DOHH2 (cell line): ENCODE results near the gene EBF3.

ENCODE experiments used
- H3F3A ChIP-seq: fragments of 200-600 bp; sonication (generic), shearing (Covaris generic); 2 replicates; pipeline ENCODE4 v1.6.0; 2016; ENCODE audit warnings: antibody characterized with exemption, mild to moderate bottlenecking; ENCODE audit not compliant: control insufficient read depth, insufficient read depth
- H3K27ac ChIP-seq: fragments of 200-600 bp; sonication (generic); 2 replicates; pipeline ENCODE4 v1.5.1; 2014; ENCODE audit warnings: low read depth, mild to moderate bottlenecking, low read length, moderate library complexity
- H3K27me3 ChIP-seq: fragments of 200-600 bp; sonication (generic); 2 replicates; pipeline ENCODE4 v1.6.1; 2014; ENCODE audit warnings: mild to moderate bottlenecking, low read length, mixed read lengths; ENCODE audit not compliant: control insufficient read depth
- H3K36me3 ChIP-seq: fragments of 200-600 bp; sonication (generic); 2 replicates; pipeline ENCODE4 v1.6.1; 2014; ENCODE audit warnings: mild to moderate bottlenecking, low read length, moderate library complexity, mixed read lengths; ENCODE audit not compliant: control insufficient read depth
- H3K4me1 ChIP-seq: fragments of 200-600 bp; sonication (generic); 2 replicates; pipeline ENCODE4 v1.6.1; 2014; ENCODE audit warnings: mild to moderate bottlenecking, low read length, mixed read lengths; ENCODE audit not compliant: control insufficient read depth
- H3K4me2 ChIP-seq: fragments of 200-600 bp; sonication (generic); 2 replicates; pipeline ENCODE4 v1.6.0; 2014; ENCODE audit warnings: mild to moderate bottlenecking, low read length, moderate library complexity
- H3K4me3 ChIP-seq: fragments of 200-600 bp; sonication (generic); 2 replicates; pipeline ENCODE4 v1.5.1; 2014; ENCODE audit warnings: mild to moderate bottlenecking, low read length, mixed read lengths
- H3K79me2 ChIP-seq: fragments of 200-600 bp; sonication (generic); 2 replicates; pipeline ENCODE4 v1.6.1; 2014; ENCODE audit warnings: mild to moderate bottlenecking, low read length, mixed read lengths; ENCODE audit not compliant: control insufficient read depth
- H3K9me2 ChIP-seq: fragments of 200-600 bp; sonication (generic); replicated peaks from 2 replicates; pipeline ENCODE4 v1.6.1; 2014; ENCODE audit warnings: mild to moderate bottlenecking, low read length, mixed read lengths; ENCODE audit not compliant: control insufficient read depth
- H3K9me3 ChIP-seq: fragments of 200-600 bp; sonication (generic); 2 replicates; pipeline ENCODE4 v1.6.1; 2014; ENCODE audit warnings: antibody characterized with exemption, low read length, mixed read lengths; ENCODE audit not compliant: control insufficient read depth, insufficient read depth
- H4K20me1 ChIP-seq: fragments of 200-600 bp; sonication (generic); 2 replicates; pipeline ENCODE4 v1.6.0; 2014; ENCODE audit warnings: low read depth, mild to moderate bottlenecking, antibody characterized with exemption, low read length, moderate library complexity; ENCODE audit not compliant: control insufficient read depth, insufficient read depth
- EZH2phosphoT487 ChIP-seq: fragments of 200-600 bp; sonication (generic); IDR thresholded peaks from 2 replicates; pipeline ENCODE4 v1.6.1; 2017; ENCODE audit warnings: borderline replicate concordance, mild to moderate bottlenecking, antibody characterized with exemption, low read length, moderate library complexity, mixed read lengths
- TF ChIP-seq, protein P1 (sequence below): fragments of 200-600 bp; sonication (generic); IDR thresholded peaks from one replicate; pipeline ENCODE4 v1.5.1; 2014; ENCODE audit warnings: antibody characterized with exemption, mild to moderate bottlenecking, low read depth, low read length; ENCODE audit not compliant: poor library complexity, severe bottlenecking

Gene EBF3

DNA sequence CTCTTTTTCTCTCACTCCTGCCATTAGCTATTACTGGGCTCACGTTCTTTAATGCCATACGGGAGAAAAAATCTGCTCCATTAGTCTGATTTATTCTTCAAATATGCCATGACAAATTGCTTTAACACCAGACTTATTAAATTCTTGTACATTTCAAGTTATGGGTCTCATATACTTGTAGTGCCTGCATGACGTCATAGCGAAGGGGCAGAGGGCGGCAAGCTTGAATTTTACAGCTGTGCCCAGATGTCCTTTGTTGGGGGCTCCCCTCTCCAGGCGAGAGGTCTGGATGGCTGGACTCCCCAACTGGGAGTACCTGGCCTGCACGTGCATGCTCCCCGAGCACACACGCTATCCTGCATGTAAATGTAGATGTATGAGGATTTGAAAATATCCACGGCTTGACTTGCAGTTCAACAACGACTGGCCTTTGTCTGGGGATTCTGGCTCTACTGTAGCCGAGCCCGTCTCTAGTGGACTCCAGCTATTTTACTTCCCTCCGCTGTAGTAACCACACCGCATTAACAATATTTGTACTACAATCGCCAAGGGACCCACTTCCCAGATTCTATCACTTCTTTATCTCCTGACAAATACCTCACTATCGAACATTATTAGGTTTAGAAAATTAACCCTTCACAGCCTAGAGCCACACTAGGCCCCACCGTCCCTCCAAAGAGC lies 79.5 kb downstream of the EBF3 start:
- peaks cover 5% of the 10 kb centered on the region for H3K27me3 ChIP-seq
- H3K27ac ChIP-seq = no peak overlapping the region
- no peaks in the 10 kb centered on the region for H3K79me2 ChIP-seq
- no peak overlapping the region for H3K4me3 ChIP-seq
- no peak overlapping the region for H3K4me2 ChIP-seq
- no peaks in the 10 kb centered on the region for H3K4me1 ChIP-seq
- TF ChIP-seq, protein P1, sequence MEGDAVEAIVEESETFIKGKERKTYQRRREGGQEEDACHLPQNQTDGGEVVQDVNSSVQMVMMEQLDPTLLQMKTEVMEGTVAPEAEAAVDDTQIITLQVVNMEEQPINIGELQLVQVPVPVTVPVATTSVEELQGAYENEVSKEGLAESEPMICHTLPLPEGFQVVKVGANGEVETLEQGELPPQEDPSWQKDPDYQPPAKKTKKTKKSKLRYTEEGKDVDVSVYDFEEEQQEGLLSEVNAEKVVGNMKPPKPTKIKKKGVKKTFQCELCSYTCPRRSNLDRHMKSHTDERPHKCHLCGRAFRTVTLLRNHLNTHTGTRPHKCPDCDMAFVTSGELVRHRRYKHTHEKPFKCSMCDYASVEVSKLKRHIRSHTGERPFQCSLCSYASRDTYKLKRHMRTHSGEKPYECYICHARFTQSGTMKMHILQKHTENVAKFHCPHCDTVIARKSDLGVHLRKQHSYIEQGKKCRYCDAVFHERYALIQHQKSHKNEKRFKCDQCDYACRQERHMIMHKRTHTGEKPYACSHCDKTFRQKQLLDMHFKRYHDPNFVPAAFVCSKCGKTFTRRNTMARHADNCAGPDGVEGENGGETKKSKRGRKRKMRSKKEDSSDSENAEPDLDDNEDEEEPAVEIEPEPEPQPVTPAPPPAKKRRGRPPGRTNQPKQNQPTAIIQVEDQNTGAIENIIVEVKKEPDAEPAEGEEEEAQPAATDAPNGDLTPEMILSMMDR = no peak
- TF ChIP-seq EZH2phosphoT487 = no peak
- no peaks in the 10 kb centered on the region for H4K20me1 ChIP-seq
- no peaks in the 10 kb centered on the region for H3F3A ChIP-seq
- no peaks in the 10 kb centered on the region for H3K9me2 ChIP-seq
- no peaks in the 10 kb centered on the region for H3K9me3 ChIP-seq
- H3K36me3 ChIP-seq = no peaks in the 10 kb centered on the region

DNA sequence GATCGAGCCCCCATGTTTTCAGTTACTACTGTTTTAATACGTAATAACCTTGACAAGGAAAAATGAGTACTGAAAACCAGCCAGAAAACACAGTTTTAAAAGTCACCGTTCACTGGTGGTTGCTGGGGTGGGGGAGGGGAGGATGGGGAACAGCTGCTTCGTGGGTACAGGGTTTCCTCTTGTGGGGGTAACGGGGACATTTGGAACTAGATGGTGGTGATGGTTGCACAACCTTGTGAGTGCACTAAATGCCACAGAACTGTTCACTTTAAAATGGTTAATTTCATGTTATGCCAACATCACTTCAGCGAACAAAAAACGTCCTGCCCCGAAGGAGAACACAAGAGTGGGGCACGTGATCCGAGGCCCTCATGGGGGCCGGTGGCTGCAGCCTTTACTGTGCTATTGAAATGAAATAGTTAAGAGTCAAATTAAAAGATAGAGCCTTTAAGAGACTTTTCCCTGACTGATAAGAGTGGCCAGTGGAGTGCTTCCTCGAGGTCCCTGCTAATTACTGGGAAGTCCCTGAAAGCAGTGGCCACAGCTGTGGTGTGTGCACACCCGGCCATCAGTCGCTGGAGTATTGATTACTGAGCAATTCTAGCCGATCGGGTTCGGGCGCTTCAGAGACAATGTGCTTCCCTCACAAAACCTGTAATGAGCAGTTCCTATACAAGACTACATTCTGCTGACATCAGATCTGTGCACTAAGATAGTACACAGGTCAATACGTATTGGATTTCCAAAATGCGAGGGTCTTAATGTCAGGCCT lies 80.3 kb downstream of the EBF3 start:
- Histone ChIP-seq H3F3A (no peaks in the 10 kb centered on the region), H3K27ac (no peak overlapping the region), H3K27me3 (peaks cover 5% of the 10 kb centered on the region), H4K20me1 (no peaks in the 10 kb centered on the region), H3K9me2 (no peaks in the 10 kb centered on the region), H3K79me2 (no peaks in the 10 kb centered on the region), H3K9me3 (no peaks in the 10 kb centered on the region), H3K4me2 (no peak overlapping the region), H3K4me3 (no peak overlapping the region), H3K36me3 (no peaks in the 10 kb centered on the region), H3K4me1 (no peaks in the 10 kb centered on the region)
- no peak for TF ChIP-seq EZH2phosphoT487
- TF ChIP-seq, protein P1 = no peak

DNA sequence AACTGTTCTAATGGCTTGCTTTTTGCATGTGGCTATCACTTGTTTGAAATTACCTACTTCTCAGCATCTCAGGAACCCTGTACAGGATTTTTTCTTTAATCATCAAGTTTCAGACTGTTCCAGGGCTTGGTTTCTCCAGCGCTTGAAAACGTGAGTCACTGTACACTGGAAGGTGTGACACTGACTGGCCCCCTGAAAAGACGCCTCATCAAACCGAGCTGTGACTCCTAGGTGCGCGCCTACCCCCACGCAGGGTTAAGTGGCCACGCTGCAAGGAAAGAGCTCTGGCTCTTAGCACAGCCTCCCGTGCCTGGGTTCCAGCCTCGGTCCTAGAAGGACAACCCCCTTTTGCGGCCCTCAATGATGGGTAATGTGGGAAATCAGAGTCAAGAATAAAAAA lies 81.0 kb downstream of the EBF3 start:
- Histone ChIP-seq H3K27ac (no peak overlapping the region), H3F3A (no peaks in the 10 kb centered on the region), H3K4me3 (no peak overlapping the region), H3K36me3 (no peaks in the 10 kb centered on the region), H3K4me1 (no peaks in the 10 kb centered on the region), H3K9me2 (no peaks in the 10 kb centered on the region), H4K20me1 (no peaks in the 10 kb centered on the region), H3K79me2 (no peaks in the 10 kb centered on the region), H3K9me3 (no peaks in the 10 kb centered on the region), H3K27me3 (peaks cover 5% of the 10 kb centered on the region), H3K4me2 (no peak overlapping the region)
- TF ChIP-seq EZH2phosphoT487 = no peak
- TF ChIP-seq, protein P1 = no peak
